Dermis blood vessel endothelial cell (primary cell): ENCODE measurements around the gene ADAMTS15. TPM values are rescaled to one million over a fixed set of nuclear protein-coding genes. Genes with fewer than 3 reads are reported as not detected.

Source experiments
- DNase-seq: peaks from one replicate; pipeline ENCODE4 v3.0.0; 2010
- total RNA-seq: library from RNA; depleted of rRNA; stranded (reverse); fragments of >200 nt; gene quantifications from 2 replicates; pipeline ENCODE4 v1.2.3, GENCODE V29; 2014

ADAMTS15 gene
- total RNA-seq, 1 donor from 2014 or later = 2.7 TPM

DNA sequence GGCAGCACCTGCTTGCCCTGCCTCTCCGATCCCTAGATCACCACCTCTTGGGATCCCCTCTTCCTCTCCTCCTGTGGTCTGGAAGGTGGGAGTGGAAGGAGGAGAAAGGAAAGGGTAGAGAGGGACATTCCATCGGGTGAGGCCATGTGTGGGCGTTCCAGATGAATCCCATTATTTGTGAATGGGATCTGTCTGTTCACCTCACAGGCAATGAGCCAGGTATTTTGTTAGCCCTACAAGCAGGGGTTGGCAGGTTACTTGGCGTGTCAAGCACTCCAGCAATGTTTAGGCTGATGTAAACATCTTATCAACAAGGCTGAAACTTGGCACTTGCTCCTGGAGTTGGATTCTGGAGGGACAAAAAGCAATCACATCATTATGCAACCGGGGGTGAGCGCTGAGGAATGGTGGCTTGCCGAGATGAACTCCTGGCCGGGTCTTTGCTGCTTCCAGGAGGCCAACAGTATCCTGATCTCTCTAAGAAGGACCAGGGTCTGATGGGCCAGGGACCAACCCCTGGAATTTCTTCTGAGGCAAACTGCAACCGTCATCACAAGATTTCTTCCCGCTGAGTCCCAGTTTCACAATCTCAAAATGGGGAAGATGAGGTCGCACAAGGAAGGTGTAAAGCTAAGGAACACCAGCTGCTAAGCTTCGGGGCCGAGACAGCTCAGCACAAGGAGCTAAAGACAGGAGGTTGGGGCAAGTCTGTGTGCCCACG lies 27.8 kb upstream of the ADAMTS15 start:
- DNase-seq = no peak

DNA sequence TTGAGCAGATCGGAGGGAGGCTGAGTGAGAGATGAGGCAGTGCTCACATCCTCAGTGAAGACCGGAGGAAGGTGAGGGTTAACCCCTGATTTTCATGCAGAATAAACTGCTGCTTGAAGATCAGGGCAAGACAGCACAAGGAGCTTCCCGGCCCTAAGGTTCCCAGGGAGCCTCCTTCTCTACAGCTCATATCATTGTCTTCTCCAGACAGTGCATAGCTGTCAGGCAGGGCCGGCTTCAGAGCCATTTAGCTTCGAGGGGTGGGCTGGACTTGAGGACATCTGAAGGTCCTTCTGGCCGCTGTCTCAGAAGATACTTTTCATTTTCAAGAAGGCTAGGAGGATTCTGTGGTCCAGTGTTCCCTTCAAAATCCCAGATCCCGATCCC lies 27.3 kb upstream of the ADAMTS15 start:
- DNase-seq = no peak

DNA sequence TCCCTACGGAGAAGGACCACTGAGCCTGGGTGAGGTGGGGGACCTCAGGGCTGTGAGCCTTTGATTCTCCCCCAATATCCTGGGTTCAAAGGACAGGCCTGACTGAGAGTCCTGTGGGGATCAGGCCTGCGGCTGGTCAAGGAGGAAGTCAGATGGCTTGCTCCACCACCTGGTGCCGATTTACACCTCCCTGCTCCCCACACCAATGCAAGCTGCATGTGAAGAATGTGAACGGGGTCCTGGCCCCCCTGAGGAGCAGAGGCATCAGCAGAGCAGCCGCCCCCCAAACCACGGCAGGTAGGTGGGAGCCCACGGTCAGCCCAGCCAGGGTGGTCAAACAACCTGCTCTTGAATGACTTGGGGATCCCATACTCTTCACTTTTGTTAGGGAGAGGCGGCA lies 26.7 kb upstream of the ADAMTS15 start:
- DNase-seq = no peak

DNA sequence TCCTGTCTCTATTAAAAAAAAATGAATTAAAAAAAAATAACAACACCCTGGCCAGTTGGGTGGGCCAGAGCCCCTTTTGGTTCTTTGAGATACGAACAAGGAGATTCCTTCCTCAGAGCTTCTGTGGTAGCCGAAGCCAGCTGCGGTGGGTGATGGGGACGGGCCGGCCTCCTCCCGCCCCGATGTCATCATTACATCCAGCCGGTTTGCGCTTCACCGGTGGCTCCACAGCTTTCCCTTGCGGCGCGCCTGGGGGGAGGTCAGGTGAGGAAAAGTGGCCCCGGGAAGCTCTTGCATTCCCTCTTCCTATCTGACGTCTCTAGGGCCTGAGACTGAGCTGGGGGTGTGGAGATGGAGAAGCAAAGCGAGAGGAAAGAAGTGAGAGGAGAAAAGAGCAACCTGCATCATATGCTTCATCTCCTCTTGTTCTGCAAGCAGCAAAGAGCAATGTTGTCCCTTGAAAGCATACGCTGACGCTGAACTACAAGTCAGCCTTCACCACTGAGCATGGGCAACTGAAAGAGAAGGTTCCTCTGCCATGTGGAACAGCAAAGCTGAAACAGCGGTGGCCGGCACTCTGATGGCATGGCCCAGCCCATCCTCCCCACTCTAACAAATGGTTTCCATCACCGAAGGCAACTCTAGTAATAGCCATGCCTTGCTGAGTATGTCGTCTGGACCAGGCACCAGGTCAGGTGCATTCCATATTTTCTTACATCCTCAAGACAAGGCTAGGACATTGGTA lies 26.0 kb upstream of the ADAMTS15 start:
- no peak for DNase-seq

DNA sequence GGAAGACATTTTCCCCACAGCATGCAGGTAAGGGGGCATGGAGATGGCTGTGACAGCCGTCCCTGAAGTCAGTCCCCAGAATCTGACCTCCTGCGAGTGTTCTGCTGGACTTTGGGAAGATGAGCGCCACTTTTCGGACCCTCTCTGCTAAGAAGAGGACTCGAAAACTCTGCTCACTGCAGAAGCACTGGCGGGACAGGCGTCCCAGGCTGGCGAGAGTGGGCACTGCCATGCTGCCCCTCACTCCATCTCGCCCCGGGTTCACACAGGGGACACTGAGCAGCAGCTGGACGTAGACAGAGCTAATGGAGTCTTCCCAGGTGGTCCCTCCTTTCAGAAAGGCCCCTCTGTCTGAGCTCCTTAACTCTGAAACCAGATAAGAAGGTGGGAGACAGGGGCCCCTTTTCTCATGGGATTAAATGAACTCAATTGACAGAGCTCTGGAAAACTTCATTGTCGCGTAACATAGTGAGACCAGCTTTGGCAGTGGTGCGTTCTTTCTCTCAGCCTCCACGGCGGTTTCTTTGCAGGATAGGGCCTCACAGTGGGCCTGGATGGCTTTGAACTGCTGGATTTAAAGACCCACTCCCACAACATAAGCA lies 24.8 kb upstream of the ADAMTS15 start:
- DNase-seq = no peak

DNA sequence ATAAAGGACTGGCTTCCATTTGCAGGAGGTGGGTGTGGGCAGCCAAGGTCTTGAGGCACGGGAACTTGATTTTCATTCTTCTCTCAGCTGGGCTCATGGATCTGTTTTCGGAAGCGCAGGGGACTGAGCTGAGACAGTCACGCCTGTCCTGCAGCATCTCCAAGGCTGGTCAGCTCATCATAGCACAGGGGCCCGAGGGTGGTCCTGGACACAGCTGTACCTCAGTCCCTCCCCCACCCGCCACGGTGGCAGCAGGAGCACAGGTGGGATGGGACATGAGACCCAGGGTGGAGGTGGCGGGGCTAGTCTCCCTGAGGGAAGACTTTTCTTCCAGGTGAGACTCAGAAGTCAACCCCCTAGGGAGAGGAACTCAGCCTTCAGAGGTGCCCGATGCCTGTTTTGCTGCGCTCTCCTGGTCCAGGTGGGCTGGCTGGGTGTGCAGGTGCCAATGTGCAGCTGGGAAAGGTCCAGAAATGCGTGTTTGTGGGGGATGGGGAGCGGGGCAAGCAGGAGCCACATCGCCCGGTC lies 23.8 kb upstream of the ADAMTS15 start:
- DNase-seq = no peak

DNA sequence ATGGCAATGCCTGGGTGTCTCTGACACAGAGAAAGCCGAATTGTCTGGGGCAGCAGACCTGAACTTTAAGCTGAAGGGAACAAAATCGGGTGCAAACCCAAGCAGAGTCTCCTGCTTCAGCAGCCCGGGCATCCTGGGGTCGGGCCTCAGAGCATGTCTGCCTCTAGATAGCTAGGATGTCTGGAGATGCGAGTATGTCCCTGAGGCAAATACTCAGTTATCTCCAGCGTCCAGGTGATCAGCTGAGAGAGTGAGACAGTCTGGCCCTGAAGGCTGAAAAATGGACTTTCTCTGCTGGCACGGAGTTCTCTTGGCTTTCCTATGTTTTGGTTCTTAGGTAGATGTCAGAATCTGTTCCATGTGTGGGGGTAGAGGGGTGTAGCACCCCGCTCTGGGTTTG lies 23.3 kb upstream of the ADAMTS15 start:
- no peak for DNase-seq

DNA sequence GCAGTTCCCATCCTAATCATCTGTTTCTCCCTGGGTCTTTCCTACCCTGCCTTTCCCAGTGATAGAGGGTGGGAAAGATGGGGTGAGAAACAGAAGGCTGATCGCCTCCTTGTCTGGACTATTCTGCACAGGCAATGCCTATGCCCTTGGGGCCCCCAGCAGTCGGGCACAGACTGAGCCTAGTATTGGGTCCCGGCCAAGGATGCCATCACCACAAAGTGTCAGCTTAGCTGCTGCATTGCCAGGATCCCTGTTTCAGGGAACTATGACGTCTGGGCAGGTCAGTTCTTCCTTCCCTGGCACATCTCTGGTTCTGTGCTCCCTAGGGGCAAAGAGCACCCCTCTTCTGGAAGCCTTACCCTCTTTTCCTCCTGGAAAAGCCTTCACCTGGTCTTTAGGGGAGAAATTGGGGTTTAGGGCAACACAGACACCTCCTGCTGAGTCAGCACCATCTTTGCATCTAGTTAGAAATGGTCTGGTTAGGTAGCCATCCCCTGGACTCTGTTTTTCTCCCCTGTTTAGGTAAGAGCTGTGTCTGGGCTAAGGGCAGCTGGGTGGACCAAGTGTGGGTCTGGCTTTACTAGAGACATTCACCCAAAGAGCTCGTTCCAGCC lies 22.1 kb upstream of the ADAMTS15 start:
- DNase-seq = no peak

DNA sequence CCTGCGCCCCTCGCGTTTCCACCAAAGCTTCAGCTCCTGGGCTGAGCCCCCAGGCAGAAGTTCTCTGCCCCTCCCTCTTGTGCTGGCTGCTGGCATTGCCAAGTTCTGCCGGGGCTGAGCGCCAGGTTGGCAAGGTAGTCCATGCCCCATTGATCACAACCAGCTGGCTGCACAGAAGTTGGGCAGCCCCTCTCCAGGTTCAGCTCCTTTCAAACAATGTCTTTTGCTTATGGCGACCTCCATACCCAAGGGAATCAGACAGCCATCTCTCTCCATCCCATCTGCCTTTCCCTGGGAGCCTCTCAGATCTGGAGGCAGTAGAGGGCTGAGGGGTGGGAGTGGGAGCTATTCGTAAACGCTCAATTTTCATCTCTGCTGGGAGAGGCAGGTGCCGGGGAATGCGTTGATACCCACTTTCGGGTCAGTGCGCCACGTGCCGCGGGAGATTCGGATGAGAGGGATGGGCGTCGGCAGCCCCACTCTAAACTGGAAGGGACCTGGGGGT lies 21.6 kb upstream of the ADAMTS15 start:
- DNase-seq = no peak

DNA sequence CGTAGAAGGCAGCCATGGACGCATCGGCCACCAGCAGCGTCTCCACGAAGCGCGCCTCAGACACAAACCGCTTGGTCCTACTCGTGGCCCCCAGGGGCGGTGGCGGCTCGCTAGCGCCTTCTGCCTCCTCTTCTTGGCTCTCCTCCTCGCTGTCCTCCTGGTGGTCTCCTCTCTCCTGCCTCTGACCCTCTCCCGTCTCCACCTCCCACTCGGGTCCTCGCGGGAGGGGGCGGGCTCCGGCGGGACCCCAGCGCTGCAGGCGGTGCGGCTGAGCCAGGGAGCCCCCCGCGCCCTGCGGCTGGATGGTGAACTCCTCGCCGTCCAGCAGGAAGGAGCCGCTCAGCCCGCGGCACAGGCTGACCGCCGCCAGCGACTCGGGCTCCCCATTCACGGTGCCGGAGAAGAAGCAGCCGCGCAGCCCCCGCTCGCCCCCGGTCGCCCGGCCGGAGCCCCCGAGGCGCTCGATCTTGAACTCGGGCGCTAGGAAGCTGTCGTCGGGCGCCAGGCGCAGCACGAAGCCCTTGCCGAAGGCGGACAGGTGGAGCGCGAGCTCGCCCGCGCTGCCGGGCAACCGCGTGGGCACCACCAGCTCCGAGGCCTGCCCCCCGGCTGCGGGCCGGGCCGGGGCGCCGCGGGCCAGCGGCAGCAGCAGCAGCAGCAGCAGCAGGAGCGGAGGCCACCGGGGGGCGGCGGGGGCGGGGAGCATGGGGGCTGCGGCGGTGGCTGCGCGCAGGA lies 20.7 kb upstream of the ADAMTS15 start:
- peak; percentile 14 for DNase-seq

DNA sequence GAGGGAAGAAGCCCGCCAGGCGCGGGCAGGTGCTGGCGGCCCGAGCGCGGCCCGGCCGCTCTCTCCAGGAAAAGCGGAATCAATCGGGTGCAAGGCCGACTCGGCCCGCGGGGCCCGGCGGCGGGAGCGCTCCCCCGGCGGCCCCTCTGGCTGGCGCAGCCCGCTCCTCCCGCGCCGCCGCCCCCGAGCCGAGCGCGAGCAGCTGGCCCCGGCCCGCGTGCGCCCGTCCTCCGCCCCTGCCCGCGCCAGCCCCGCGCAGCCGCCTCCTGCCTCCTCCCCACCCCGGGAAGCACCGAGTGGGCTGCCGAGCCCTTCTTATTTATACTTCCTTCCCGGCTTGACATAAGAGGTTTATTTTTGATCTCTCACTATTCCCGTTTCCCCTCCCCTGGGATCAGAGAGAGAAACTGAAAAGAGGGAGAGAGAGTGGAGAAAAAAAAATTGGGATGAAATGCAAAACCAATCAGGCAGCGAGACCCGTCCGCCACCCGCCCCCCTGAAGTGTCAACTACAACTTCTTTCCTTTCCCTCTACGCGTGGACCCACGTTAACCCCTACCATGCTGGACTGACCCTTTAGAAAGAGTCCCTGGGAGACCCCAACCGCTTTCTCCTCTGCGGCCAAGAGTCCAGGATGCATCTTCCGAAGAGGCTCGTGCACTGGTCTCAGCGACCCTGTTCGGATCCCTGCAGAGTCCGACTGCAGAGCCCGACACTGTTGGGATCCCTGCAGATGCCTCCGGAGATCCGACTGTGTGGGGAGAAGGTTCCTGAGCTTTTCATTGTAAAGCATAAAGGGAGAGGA lies 19.9 kb upstream of the ADAMTS15 start, which contains the start of gene ADAMTS8:
Gene ADAMTS8 (minus strand): TSS at position 294 of the 804 bp plus-strand sequence. CDS start 323 bp downstream, outside the sequence.
- no peak for DNase-seq

DNA sequence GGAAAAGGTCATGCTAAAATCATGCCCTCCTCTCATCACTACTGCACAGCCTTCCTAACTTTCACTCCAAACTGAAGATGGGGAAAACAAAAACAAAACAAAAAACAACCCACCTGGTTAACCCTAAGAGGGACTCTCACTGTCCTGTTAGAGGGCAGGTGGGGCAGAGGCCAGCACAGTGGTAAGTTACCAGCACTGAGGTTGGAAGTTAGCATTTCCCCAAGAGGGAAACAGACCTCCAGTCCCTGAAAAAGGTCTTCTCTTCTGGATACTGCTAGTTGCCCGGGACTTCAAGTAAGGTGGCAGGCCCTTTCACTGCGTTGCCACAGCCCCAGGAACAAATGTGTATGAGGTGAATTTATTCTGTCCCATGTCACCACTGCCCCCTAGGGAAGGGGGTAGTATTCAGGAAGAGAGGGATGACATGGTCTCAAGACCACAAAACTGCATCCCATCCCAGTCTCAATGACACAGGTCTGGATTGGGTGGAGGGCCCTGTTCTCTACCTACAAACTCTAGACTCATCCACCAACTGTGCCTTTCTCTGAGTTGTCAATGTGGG lies 19.2 kb upstream of the ADAMTS15 start:
- no peak for DNase-seq

DNA sequence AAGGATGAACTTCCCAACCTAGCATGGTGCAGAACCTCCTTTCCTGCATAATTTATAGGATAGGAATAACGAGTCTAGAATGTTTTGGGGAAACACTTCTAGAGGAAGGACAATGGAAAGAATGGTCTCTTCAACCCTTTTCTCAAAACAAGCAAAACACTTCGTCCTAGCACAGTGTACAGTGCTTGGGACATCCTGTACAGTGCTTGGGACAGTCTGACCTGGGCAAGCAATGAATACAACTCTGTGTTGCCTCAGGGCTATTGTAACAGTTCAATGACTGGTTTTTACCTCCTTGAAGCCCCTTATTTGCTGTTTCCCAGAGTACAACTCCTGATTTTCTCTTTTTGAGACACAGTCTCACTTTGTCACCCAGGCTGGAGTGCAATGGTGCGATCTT lies 18.5 kb upstream of the ADAMTS15 start:
- no peak for DNase-seq

DNA sequence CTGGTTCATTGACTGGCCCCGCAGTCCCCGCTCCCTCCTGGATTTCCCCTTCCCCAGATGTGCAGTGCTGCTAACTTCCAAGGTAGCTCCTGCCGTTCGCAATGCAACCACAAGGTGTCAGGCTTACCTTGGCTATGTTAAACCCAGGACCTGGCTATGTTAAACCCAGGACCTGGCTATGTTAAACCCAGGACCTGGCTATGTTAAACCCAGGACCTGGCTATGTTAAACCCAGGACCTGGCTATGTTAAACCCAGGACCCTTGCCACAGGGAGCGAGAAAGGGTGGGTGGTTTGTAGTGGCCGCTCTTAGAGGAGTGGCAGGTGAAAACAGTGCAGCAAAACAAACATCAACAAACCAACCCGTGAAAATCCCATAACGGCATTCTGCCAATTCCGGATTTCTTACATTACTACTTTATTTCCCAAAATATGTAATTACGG lies 17.1 kb upstream of the ADAMTS15 start:
- DNase-seq = peak; percentile 87

DNA sequence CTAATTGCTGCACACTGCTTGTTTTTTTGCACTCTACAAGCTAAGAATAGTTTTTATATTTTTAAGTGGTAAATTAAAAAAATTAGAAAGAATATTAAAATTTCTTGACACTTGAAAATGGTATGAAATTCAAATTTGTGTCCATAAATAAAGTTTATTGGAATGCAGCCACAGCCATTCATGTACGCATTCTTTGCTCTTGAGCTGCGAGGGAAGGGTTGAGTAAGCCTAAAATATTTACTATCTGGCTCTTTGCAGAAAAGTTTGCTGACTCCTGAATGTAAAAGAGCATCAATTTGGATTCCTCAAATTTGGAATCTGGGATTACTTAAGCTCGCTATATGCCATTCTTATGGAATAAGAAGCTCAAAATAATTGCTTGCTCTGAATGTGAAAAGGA lies 16.6 kb upstream of the ADAMTS15 start:
- no peak for DNase-seq

DNA sequence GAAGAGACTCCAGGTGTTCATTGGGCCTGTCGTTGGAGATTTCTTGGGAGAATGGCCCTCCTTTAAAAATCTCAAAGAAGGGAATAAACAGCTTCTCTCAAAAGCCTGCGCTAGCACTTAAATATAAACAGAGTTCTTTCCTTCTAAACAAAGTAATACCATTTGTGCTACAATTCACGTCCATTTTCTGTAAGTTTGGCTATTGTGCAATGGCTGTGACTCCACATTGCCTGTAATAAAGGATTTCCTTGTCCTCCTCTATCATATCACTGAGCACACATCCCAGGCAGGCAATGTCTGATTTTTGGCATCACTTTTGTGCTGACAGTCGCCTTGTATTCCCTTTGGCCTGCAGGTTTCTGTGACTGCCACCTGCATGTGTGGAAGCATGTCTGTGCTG lies 15.1 kb upstream of the ADAMTS15 start:
- DNase-seq = no peak

DNA sequence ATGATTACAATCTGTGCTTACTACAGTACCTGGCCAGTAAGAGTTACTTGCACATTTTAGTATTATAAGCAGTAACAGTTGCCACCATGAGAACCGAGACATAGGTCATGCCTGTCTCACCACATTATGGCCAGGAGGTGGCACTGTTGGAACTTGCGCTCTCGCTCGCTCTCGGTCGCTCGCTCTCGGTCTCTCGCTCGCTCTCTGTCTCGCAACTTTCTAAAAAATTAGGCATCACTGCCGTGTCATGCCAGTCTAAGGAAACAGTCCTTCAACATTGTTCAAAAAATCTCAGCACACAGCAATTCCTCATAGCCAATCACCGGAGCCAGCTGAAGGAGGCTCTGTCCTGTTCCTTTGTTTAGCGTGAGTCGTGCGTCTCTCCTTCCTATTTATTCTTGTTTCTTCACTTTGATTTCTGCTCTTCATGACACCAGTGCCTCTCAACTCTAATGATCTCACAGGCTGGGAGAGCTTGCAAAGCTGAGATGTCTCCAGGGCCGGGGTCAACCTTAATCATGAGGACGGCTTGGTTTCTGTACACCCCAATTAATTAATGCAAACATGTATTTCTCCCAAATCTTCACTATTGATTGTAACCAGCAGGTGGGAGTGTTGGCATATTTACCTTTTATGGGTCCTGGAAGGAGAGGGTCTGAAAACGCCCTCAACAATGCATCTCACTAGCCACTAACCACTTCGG lies 13.8 kb upstream of the ADAMTS15 start:
- DNase-seq = peak; percentile 90

DNA sequence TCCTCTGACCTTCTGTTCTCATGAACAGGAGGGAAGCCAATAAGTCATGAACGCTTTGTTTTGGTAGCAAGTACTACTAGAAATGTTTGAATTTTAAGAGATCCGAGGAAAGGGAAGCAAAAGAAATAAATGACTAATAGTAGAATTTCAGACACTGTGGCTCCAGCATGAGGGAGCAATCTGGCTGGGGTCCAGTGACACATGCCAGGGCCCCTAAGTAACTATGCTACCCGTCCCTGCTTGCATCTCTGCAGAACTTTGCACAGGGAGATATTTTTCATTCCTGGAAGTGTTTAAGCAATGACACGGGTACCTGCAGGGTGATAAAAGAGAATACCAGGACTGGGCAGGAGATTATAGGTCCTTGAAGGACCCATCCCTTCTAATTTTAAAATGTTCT lies 12.8 kb upstream of the ADAMTS15 start:
- DNase-seq = peak; percentile 7

DNA sequence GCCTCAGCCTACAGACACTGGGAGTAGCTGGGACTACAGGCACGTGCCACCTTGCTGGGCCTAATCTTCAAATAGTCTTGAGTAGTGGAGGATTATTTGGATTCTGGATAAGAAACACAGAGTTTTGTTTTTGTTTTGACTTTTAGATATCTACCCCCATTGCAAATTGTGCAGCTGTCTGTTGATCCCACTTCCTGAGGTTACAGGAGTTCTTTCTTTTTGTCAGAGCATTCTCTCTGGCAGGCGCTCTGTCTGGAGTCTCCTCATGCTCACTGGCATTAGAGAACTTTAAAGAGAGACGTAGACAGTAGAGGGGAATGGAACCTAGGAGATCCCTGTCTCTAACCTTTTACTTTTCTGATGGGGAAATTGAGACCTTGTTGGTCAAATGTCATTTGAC lies 12.3 kb upstream of the ADAMTS15 start:
- peak; percentile 12 for DNase-seq

DNA sequence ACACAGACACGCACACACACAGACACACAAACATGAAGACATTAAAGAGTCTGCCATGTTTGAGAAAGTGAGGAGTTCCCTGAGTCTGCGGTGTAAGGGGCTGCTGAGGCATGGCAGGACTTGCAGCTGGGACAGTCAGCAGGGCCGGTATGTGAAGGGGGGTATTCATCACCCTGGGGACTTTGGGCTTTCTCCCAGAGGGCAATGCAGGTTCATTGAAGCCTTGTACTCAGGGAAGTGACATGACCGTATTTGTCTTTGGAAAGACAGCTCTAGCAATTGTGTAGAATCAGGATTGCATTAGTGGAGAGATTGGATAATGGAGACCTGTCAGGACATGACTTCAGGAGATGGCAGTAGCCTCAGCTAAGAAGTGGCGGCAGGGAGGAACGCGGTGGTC lies 10.6 kb upstream of the ADAMTS15 start:
- no peak for DNase-seq
